OCI-LY7 (cell line): ENCODE measurements around the gene USH1G. TPM values are rescaled to one million over a fixed set of nuclear protein-coding genes. Genes with fewer than 3 reads are reported as not detected.
"Not testable (repeated sequence)": the region's sequence is repeated elsewhere in the genome, so short reads cannot be mapped to it uniquely, and the experiment has no call there.

Source experiments
- BruUV-seq: library from RNA; stranded (reverse); fragments of 400-500 nt; replicated peaks from 2 replicates; lab custom pipeline; 2021; lab: Mats Ljungman, UMichigan
- CTCF ChIA-PET: fragments of 300-600 bp; sonication (Branson Sonifier 250); formaldehyde crosslinking; loops from one replicate; lab custom pipeline; 2022; ENCODE audit warnings: antibody characterized with exemption; ENCODE audit not compliant: unreplicated experiment; lab: Charles Lee
- POLR2A ChIA-PET: fragments of 300-600 bp; sonication (Branson Sonifier 250); formaldehyde crosslinking; loops from one replicate; lab custom pipeline; 2022; ENCODE audit warnings: antibody characterized with exemption; lab: Charles Lee
- DNase-seq: peaks from one replicate; pipeline ENCODE4 v3.0.0-alpha.2; 2015; ENCODE audit warnings: low spot score
- H2AFZ ChIP-seq: fragments of 200-600 bp; sonication (generic), shearing (Covaris generic); 2 replicates; pipeline ENCODE4 v1.6.1; 2014; ENCODE audit warnings: mild to moderate bottlenecking, antibody characterized with exemption, low read length, moderate library complexity
- H3K27ac ChIP-seq: fragments of 200-600 bp; sonication (generic); 2 replicates; pipeline ENCODE4 v1.5.1; 2014; ENCODE audit warnings: mixed run types, low read depth, mild to moderate bottlenecking, moderate library complexity, low read length, inconsistent platforms; ENCODE audit not compliant: poor library complexity, severe bottlenecking
- H3K36me3 ChIP-seq: fragments of 200-600 bp; sonication (generic); 2 replicates; pipeline ENCODE4 v1.6.1; 2014; ENCODE audit warnings: mild to moderate bottlenecking, antibody characterized with exemption, low read length, moderate library complexity, mixed read lengths; ENCODE audit not compliant: insufficient read depth
- H3K4me1 ChIP-seq: fragments of 200-600 bp; sonication (generic); 2 replicates; pipeline ENCODE4 v1.5.1; 2014; ENCODE audit warnings: mild to moderate bottlenecking, low read length; ENCODE audit not compliant: insufficient read depth, poor library complexity, severe bottlenecking
- H3K4me2 ChIP-seq: fragments of 200-600 bp; sonication (generic); 2 replicates; pipeline ENCODE4 v1.6.1; 2014; ENCODE audit warnings: mild to moderate bottlenecking, low read length
- H3K4me3 ChIP-seq: fragments of 200-600 bp; sonication (generic); 2 replicates; pipeline ENCODE4 v1.5.1; 2014; ENCODE audit warnings: mild to moderate bottlenecking, low read depth, low read length; ENCODE audit not compliant: poor library complexity, severe bottlenecking
- H3K79me2 ChIP-seq: fragments of 200-600 bp; sonication (generic); 2 replicates; pipeline ENCODE4 v1.6.1; 2016; ENCODE audit warnings: low read depth, mild to moderate bottlenecking, low read length, moderate library complexity, mixed read lengths; ENCODE audit not compliant: insufficient read depth
- H3K9me2 ChIP-seq: fragments of 200-600 bp; sonication (generic); 2 replicates; pipeline ENCODE4 v1.6.1; 2016; ENCODE audit warnings: mild to moderate bottlenecking, low read length, mixed read lengths; ENCODE audit not compliant: insufficient read depth
- H3K9me3 ChIP-seq: fragments of 200-600 bp; sonication (generic); 2 replicates; pipeline ENCODE4 v1.6.1; 2014; ENCODE audit warnings: mild to moderate bottlenecking, mixed run types, low read length, mixed read lengths
- H4K20me1 ChIP-seq: fragments of 200-600 bp; sonication (generic); 2 replicates; pipeline ENCODE4 v1.6.1; 2014; ENCODE audit warnings: mild to moderate bottlenecking, antibody characterized with exemption, low read length, moderate library complexity, mixed read lengths; ENCODE audit not compliant: insufficient read depth
- EZH2phosphoT487 ChIP-seq: fragments of 200-600 bp; sonication (generic); IDR thresholded peaks from 2 replicates; pipeline ENCODE4 v1.6.1; 2018; ENCODE audit warnings: low read depth, borderline replicate concordance, mild to moderate bottlenecking, mixed run types, antibody characterized with exemption, low read length, moderate library complexity, mixed read lengths
- intact Hi-C: fragments of 100-400 bp; cut with micrococcal nuclease; formaldehyde crosslinking; loops from one replicate; pipeline ENCODE4 v1.10.0; 2022; ENCODE audit not compliant: unreplicated experiment
- total RNA-seq, 2 experiments: library from RNA; depleted of rRNA in 1 of 2; stranded (reverse); fragments of >200 nt in 1 of 2; shearing (Covaris generic) in 1 of 2; gene quantifications; 2 replicates each; pipeline ENCODE4 v1.2.3, GENCODE V29; 2014 to 2022
- TF ChIP-seq, protein P1 (sequence below): fragments of 200-600 bp; sonication (generic); conservative IDR thresholded peaks from 2 replicates; pipeline ENCODE4 v1.5.1; 2014; ENCODE audit warnings: mild to moderate bottlenecking, antibody characterized with exemption, low read length, moderate library complexity, mixed read lengths

The USH1G gene
- total RNA-seq, 2 experiments from 2014 or later, result not detected

DNA sequence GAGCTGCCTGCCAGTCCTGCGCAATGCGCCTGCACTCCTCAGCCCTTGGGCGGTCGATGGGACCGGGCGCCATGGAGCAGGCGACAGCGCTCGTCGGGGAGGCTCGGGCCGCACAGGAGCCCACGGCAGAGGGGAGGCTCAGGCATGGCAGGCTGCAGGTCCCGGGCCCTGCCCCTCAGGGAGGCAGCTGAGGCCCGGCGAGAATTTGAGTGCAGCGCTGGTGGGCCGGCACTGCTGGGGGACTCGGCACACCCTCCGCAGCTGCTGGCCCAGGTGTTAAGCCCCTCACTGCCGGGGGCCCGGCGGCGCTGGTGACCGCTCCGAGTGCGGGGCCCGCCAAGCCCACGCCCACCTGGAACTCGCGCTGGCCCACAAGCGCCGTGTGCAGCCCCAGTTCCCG lies 16.0 kb downstream of the USH1G start:
- no peaks in the 10 kb centered on the region for H3K9me3 ChIP-seq
- H3K36me3 ChIP-seq, result no peaks in the 10 kb centered on the region
- H2AFZ ChIP-seq, result no peak overlapping the region
- intact Hi-C loops, result no loop called here
- no peaks in the 10 kb centered on the region for H3K4me1 ChIP-seq
- BruUV-seq, result no TSS peak
- no peak for DNase-seq
- CTCF ChIA-PET, result no interaction called here
- H3K4me3 ChIP-seq, result no peak overlapping the region
- TF ChIP-seq, protein P1, sequence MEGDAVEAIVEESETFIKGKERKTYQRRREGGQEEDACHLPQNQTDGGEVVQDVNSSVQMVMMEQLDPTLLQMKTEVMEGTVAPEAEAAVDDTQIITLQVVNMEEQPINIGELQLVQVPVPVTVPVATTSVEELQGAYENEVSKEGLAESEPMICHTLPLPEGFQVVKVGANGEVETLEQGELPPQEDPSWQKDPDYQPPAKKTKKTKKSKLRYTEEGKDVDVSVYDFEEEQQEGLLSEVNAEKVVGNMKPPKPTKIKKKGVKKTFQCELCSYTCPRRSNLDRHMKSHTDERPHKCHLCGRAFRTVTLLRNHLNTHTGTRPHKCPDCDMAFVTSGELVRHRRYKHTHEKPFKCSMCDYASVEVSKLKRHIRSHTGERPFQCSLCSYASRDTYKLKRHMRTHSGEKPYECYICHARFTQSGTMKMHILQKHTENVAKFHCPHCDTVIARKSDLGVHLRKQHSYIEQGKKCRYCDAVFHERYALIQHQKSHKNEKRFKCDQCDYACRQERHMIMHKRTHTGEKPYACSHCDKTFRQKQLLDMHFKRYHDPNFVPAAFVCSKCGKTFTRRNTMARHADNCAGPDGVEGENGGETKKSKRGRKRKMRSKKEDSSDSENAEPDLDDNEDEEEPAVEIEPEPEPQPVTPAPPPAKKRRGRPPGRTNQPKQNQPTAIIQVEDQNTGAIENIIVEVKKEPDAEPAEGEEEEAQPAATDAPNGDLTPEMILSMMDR, result no peak
- no peak for TF ChIP-seq EZH2phosphoT487
- H3K27ac ChIP-seq, result no peak overlapping the region
- no peaks in the 10 kb centered on the region for H4K20me1 ChIP-seq
- H3K9me2 ChIP-seq, result no peaks in the 10 kb centered on the region
- POLR2A ChIA-PET, result interaction anchor here (1.8 kb wide), 1 partner anchor 34 kb away, joined by 9 read pairs; the partner anchor contains the start of gene FDXR
- H3K4me2 ChIP-seq, result no peak overlapping the region
- no peaks in the 10 kb centered on the region for H3K79me2 ChIP-seq

DNA sequence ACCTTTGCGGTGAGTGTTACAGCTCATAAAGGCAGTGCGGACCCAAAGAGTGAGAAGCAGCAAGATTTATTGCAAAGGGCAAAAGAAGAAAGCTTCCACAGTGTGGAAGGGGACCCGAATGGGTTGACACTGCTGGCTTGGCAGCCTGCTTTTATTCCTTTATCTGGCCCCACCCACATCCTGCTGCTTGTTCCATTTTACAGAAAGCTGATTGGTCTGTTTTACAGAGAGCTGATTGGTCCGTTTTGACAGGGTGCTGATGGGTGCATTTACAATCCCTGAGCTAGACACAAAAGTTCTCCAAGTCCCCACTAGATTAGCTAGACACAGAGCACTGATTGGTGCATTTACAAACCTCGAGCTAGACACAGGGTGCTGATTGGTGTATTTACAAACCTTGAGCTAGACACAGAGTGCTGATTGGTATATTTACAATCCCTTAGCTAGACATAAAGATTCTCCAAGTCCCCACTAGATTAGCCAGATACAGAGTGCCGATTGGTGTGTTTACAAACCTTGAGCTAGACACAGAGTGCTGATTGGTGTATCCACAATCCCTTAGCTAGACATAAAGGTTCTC lies 16.8 kb downstream of the USH1G start:
- H4K20me1 ChIP-seq, H3K27ac ChIP-seq, H3K4me3 ChIP-seq, intact Hi-C loops, H2AFZ ChIP-seq, CTCF ChIA-PET, H3K4me2 ChIP-seq, H3K9me3 ChIP-seq, H3K4me1 ChIP-seq, BruUV-seq, H3K9me2 ChIP-seq, H3K79me2 ChIP-seq, H3K36me3 ChIP-seq: not testable (repeated sequence)
- peak; percentile 45 for DNase-seq
- POLR2A ChIA-PET, result interaction anchor here (0.6 to 1.8 kb wide), 2 partner anchors 33 to 167 kb away, joined by 5 to 9 read pairs; partner anchors contain the start of gene FDXR

DNA sequence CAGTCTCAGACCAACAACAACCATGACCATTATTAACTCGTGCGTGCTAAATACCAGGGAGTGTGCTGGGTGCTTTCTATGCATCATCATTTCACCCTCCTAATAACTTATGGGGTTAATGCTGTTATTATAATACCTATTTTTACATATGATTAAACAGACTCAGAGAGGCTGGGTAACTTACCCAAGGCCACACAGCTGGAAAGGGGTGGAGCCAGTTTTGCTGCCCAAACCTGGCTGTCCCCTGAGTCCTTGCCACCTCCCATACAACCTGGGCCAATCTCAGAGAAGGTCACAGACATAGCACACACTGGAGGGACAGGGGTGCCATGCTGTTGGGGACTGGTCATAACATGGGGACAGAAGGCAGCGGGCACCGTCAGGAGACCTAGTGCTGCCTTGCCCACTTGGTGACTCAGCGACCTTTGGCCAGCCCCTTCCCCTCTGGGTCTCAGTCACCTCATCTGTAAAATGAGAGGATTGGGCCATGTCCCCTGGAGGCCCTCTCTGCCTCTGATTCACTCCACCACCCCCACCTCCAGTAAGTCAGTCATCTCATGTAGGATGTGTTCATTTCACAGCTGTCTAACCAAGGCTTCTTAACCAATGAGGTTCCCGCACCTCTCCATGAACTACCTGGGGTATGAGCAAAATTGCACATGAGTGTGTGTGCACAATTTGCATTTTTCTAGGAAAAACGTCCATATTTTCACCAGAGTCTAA lies 18.2 kb downstream of the USH1G start:
- Histone ChIP-seq H2AFZ (no peak overlapping the region), H4K20me1 (no peaks in the 10 kb centered on the region), H3K27ac (no peak overlapping the region), H3K79me2 (no peaks in the 10 kb centered on the region), H3K9me2 (no peaks in the 10 kb centered on the region), H3K4me1 (no peaks in the 10 kb centered on the region), H3K9me3 (no peaks in the 10 kb centered on the region), H3K36me3 (no peaks in the 10 kb centered on the region), H3K4me3 (no peak overlapping the region), H3K4me2 (no peak overlapping the region)
- no peak for DNase-seq
- no TSS peak for BruUV-seq
- POLR2A ChIA-PET, result no interaction called here
- TF ChIP-seq, protein P1, result no peak
- no peak for TF ChIP-seq EZH2phosphoT487
- CTCF ChIA-PET, result no interaction called here
- intact Hi-C loops, result no loop called here
